Hypothalamus (tissue), 51 donors: Measurements from ENCODE around the gene CSTF2.
A peak's percentile ranks its signal among the peaks of the same experiment; 100 is the strongest.
"Not testable (repeated sequence)": the region's sequence is repeated elsewhere in the genome, so short reads cannot be mapped to it uniquely, and the experiment has no call there.

Source experiments
- DNase-seq, 51 donors: peaks; one replicate each; lab custom pipeline; 2025; lab: John Stamatoyannopoulos, UW

Gene CSTF2

GRCh38 chrX:100819837-100820666, at the start of gene CSTF2:
Gene CSTF2 (plus strand): TSS chrX:100820391. CDS start chrX:100820417, 26 bp downstream.
- peak; percentile 1 to 90 (median 55) for DNase-seq

- DNase-seq = not testable (repeated sequence)
These were observed 23.8 kb upstream of the CSTF2 start for GRCh38 chrX:100796371-100796770.

GRCh38 chrX:100797359-100797758, 22.8 kb upstream of the CSTF2 start:
- DNase-seq = no peak

GRCh38 chrX:100798484-100799214, 21.5 kb upstream of the CSTF2 start:
- DNase-seq = no peak

GRCh38 chrX:100802843-100803242, 17.3 kb upstream of the CSTF2 start:
- DNase-seq = no peak

GRCh38 chrX:100804780-100805179, 15.4 kb upstream of the CSTF2 start:
- DNase-seq = no peak

- DNase-seq = not testable (repeated sequence)
These were observed 11.9 kb upstream of the CSTF2 start for GRCh38 chrX:100808265-100808664.

GRCh38 chrX:100812216-100813158, 7.7 kb upstream of the CSTF2 start:
- DNase-seq = no peak

- no peak for DNase-seq
These were observed 2.9 kb upstream of the CSTF2 start for GRCh38 chrX:100817340-100817739.

GRCh38 chrX:100819534-100819836, 706 bp upstream of the CSTF2 start:
- DNase-seq = peak in 5 of 51 donors; percentile 0 to 18 (median 4)

- no peak for DNase-seq
These were observed 9.5 kb downstream of the CSTF2 start for GRCh38 chrX:100829730-100830129.

- no peak for DNase-seq
These were observed 10.0 kb downstream of the CSTF2 start for GRCh38 chrX:100830143-100830542.

- DNase-seq = no peak
These were observed 10.4 kb downstream of the CSTF2 start for GRCh38 chrX:100830547-100830946.

GRCh38 chrX:100831219-100831946, 11.2 kb downstream of the CSTF2 start:
- no peak for DNase-seq

- no peak for DNase-seq
These were observed 30.1 kb downstream of the CSTF2 start for GRCh38 chrX:100850317-100850716.

- no peak for DNase-seq
These were observed 32.6 kb downstream of the CSTF2 start for GRCh38 chrX:100852810-100853209.

- no peak for DNase-seq
These were observed 43.2 kb downstream of the CSTF2 start for GRCh38 chrX:100863326-100863864.

- DNase-seq = peak in 4 of 51 donors; percentile 0 to 18 (median 9)
These were observed 44.6 kb downstream of the CSTF2 start for GRCh38 chrX:100864657-100865391.

- no peak for DNase-seq
These were observed 48.1 kb downstream of the CSTF2 start for GRCh38 chrX:100868273-100868672.
